HL-60/S4 (cell line): ENCODE data around the gene GOLGA5.
"Not testable (repeated sequence)": the region's sequence is repeated elsewhere in the genome, so short reads cannot be mapped to it uniquely, and the experiment has no call there.

Experiments used
- in situ Hi-C: fragments of 300-500 bp; cut with MboI; formaldehyde crosslinking; loops from 2 replicates; pipeline ENCODE4 v1.14.3; 2022; ENCODE audit warnings: low sequenced_read_pairs

Gene GOLGA5

DNA sequence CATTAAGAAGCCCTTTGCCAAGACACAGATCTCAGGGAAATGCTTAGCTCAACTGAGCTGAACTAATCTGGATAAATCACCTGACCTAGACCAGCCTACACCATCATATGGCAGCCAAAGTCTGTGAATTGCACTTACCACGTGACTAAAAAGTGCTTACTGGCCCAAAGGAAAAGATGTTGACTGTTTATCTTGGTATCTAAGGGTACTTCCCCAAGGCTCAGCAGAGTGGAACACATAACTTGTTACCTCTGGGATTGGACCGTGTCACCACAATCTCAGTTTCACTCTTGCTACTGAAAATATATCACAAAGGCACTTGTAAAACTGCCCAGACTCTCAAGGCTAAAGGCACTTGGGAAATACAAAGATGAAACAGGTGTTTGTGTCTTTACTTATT lies 18.8 kb upstream of the GOLGA5 start:
- in situ Hi-C loops: not testable (repeated sequence)

- in situ Hi-C loops: not testable (repeated sequence)
These were observed 15.1 kb upstream of the GOLGA5 start for GRCh38 chr14:92778868-92779565.

GRCh38 chr14:92780444-92781232 lies 13.5 kb upstream of the GOLGA5 start:
- in situ Hi-C loops: no loop called here

GRCh38 chr14:92781350-92781749 lies 12.8 kb upstream of the GOLGA5 start:
- in situ Hi-C loops: no loop called here

- in situ Hi-C loops: no loop called here
These were observed 10.2 kb upstream of the GOLGA5 start for GRCh38 chr14:92783813-92784431.

GRCh38 chr14:92785667-92786426 lies 8.3 kb upstream of the GOLGA5 start:
- in situ Hi-C loops: no loop called here

DNA sequence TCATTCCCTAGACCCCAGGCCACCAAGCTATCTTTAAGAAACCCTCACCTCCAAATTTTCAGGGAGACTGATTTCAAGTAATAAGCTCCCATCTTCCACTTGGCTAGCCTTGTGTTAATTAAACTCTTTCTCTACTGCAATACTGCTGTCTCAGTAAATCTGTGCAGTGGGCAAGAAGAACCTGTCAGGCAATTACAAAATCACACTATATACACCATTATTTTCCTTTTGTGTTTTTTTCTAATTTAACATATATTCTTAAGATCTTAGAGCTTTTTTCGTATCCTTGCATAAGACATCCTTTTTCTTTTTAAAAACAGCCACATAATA lies 7.7 kb upstream of the GOLGA5 start:
- in situ Hi-C loops: no loop called here

GRCh38 chr14:92787554-92787953 lies 6.6 kb upstream of the GOLGA5 start:
- in situ Hi-C loops: no loop called here

GRCh38 chr14:92789457-92790089 lies 4.5 kb upstream of the GOLGA5 start:
- in situ Hi-C loops: no loop called here

DNA sequence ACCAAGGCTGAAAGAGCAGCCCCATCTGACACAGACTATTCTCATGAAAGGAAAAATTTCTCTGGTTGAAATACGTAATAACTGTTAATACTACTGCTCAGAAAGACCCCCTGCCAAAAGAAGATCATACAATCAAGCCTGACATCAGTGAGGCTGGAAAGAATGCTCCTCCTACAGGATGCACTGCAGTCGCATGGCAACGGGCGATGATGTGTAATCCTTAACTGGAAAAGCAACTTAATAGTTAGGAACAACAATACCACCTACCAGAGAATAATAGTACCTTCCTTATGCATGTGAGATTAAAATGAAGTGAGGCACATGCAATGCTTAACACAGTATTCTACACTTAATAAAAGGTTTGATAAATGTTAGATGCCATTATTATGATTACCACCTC lies 1.2 kb upstream of the GOLGA5 start:
- in situ Hi-C loops: no loop called here

GRCh38 chr14:92794547-92794941 lies 439 bp downstream of the GOLGA5 start:
- in situ Hi-C loops: no loop called here

GRCh38 chr14:92794961-92795360 lies 856 bp downstream of the GOLGA5 start:
- in situ Hi-C loops: no loop called here

DNA sequence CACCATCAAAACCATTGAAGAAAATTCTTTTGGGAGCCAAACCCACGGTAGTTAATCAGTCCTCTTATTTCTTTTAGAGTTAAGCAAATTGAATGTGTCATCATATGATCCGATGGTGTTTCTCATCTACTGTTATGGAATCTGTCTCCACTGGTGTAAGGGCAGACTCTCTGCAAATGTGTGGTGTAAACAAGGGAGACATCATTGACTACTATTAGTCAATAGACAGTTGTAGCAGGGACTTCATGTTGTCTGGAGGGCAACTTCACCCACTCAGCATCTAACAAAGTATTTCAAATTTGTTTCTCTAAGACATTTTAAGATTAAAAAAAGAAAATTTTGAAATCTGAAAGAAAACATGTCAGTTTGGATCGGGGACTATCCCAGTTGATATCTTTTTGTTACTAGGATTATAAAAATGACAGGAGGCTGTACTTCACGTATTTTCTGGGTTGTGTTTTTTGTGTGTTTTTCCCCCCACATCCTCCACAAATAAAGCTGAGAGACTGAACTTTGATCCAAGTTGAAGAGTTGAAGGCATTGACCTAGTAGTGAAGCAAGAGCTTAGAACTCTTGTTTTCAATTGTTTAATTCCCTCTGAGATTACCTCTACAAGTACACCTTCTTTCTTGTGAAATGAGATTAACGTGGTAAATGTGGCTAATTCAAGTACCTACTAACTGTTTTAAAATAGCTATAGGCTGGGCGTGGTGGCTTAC lies 4.0 kb downstream of the GOLGA5 start:
- in situ Hi-C loops: no loop called here

GRCh38 chr14:92798811-92799210 lies 4.7 kb downstream of the GOLGA5 start:
- in situ Hi-C loops: no loop called here

DNA sequence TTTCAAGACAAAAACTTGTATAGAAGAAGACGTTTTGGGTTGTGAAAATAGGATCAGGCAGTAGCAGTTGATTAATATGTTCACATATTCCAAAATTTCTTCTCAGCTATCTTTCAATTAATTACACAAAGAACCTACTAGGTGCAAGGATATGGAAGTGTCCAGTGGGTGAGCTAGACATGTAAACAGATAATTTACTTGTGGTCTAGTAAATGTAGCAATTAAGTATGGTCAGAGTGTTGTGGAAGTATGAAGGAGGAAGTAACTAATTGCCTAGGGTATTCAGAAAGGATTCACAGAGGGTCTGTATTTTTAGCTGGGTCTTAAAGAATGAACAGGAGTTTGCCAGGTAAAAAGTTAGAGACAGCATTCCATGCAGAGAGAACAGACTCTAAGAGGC lies 5.9 kb downstream of the GOLGA5 start:
- in situ Hi-C loops: no loop called here

GRCh38 chr14:92800525-92800924 lies 6.4 kb downstream of the GOLGA5 start:
- in situ Hi-C loops: no loop called here

DNA sequence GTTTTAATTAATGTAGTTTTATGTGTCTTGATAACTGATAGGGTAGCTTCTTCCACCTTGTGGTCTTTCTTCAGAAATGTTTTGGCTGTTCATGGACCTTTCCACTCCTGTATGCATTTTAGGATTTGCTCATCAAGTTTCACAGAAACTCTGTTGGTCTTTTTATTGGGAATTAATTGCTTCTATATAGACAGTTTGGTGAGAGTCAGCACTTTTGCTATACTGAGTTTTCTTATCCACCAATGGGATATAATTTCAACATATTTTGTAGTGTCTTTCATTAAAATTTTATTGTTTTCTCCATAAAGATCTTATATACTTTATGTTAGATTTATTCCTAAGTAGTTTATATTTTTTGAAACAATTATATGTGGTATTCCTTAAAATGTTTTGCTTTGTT lies 7.8 kb downstream of the GOLGA5 start:
- in situ Hi-C loops: no loop called here

- in situ Hi-C loops: no loop called here
These were observed 8.6 kb downstream of the GOLGA5 start for GRCh38 chr14:92802678-92803077.

DNA sequence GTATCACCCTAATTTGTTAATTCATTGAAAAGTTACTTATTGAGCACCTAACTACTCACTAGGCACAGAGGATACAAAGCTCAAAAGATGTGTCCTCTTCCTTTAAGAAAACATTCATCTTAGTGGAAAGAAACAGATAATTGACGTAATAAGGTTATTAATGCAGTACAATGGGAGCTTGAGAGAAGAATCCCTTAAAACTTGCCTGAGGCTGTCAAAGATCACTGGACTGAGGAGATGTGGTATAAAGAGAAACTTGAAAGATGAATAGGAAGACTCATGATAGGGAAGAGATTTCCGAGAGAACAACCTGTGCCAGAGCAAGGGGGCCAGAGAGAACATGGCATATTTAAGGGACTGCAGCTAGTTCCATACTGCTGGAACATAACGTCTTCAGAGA lies 19.1 kb downstream of the GOLGA5 start:
- in situ Hi-C loops: no loop called here

GRCh38 chr14:92819011-92819597 lies 25.0 kb downstream of the GOLGA5 start:
- in situ Hi-C loops: no loop called here
